ENCODE results near the gene BNC2.

DNA sequence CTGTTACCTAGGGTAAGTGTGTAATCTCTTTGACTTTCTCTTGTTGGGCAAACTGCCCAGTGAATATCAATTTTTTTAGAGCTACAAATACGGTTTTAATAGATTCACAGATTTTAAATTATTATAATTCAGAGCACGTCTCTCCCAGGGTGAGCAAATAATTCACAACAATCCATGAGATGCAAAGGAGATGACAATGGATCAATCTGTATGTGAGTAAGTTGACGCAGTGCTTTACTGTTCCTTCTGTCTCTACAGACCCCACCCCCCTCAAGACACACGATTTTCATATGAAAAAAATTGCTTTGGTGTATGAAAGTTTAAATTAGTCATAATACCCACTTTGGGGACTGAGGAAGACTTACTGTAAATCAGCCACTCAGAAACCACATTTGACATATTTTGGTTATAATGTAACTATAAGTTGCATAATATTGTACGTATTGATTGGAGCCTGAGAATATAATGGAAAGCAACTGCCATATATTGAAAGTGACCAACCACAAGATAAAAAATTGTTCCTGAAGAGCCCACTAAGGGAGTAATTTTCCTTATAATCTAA is 201.7 kb downstream of the BNC2 start:
- TF ChIP-seq CTCF (IDR thresholded peaks at IDR 0.05): no peak
- no peak for TF ChIP-seq POLR2A (IDR thresholded peaks at IDR 0.05)

Data from right lobe of liver (tissue), 4 donors.